Measurements from ENCODE around the gene OR5A1.

DNA sequence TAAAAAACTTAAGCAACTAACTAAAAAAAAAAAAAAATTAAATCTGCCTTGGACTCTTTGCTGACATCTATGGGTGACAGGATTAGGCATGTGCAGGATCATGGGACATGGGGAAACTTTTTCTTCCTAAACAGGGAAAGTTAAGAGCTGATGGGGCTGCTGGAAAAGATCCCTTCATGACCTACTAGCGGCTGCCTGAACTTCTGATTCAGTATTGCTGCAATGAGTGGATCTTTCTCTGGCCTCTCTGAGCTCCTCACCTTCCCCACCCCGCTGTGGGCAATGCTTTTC lies 35.1 kb upstream of the OR5A1 start:
- TF ChIP-seq POLR2AphosphoS5 (IDR thresholded peaks at IDR 0.05; ENCODE audit: low read depth, low read length), result no peak
- TF ChIP-seq TAF1 (IDR thresholded peaks at IDR 0.05; ENCODE audit: borderline replicate concordance, low read depth, low read length), result no peak
